Activated T-helper 1 cell treated with anti-CD3 and anti-CD28 coated beads, Interleukin-2, amount 50 U/mL, for 16 hours (primary cell): ENCODE results near the gene ASB2.

ENCODE experiments used
- DNase-seq, 2 donors: peaks; one replicate each; pipeline ENCODE4 v3.0.0-alpha.2; 2020; ENCODE audit warnings: low read depth in 1 of 2, low spot score in 1 of 2

The ASB2 gene

GRCh38 chr14:94001501-94002396 is 25.4 kb upstream of the ASB2 start:
- peak; percentile 31 to 49 for DNase-seq

GRCh38 chr14:94001016-94001415 is 24.6 kb upstream of the ASB2 start:
- DNase-seq, result no peak

DNA sequence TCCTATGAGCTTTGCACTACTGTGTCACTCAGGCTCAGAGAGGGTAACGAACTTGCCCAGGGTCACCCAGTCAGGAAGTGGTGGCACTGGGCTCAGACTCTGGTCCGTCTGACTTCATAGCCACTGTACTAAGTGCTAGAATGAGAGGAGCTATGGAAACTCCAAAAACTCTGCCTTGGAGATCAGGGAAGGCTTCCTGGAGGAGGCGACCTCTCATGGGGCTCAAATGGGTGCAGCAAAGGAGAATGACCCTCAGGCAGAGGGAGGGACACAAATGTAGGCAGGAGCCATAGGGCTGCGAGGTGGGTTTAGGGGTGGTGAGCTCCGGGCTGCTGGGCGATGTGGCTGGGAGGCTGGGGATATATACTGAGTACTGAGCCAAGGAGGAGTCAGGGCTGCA is 23.9 kb upstream of the ASB2 start:
- no peak for DNase-seq

DNA sequence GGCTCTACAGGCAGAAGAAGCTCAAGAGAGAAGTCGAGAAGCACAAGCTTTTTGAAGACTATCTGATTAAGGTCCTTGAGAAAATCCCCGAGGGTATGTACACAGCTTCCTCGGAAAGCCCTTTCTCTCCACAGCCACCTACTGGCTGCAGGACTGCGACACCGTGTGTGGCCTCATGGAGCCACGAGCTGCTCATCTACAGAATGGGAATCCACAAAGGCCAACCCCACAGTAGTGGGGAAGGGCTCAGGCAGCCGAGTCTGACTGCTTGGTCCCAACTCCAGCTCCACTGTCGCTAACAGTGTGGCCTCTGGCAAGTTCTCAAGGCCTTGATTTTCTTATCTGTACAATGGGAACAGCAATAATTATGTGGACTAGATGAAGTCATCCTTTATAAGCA is 23.2 kb upstream of the ASB2 start:
- no peak for DNase-seq

- no peak for DNase-seq
Observed at GRCh38 chr14:93998871-93999403, 22.6 kb upstream of the ASB2 start.

DNA sequence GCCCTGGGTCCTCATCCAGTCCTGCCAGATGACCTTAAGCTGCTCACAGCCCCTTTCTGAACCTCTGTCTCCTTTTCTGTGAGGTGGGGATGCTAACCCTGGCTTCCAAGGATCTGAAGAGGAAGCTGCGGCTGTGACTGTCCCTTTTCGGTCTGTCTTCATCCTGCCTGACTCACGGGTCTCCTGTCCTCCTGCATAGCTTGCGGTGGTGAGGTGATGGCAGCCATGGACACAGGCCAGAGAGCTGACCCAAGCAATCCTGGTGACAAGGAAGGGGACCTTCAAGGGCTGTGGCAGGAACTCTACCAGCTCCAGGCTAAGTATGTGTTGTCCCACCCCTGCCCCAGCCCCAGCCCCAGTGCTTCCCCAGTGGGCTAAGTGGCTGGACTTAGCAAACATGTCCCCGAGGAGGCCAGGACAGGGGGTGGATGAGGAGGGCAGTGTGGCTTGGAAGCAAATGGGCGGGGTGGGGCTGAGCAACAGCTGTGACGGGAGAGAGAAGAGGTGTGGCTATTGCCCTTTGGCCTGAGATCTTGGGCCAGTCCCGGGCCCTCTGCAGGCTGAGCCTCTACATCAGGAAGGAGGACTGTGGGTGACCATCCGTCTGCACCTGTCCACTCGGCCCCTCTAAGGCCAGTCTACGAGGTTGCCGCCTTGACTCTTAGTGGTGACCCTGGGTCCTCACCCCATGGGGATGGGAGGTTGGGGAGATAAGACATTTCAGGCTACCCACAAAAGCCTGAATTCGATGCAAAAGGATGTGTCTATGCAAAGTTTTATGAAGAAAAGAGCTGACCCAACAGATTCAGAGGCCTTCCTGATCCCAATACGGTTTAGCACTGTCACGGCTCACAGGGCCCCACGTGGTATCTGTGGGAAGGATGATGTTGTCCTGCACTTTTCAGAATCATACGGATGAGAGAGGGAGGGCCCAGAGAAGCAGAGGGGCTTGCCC is 21.8 kb upstream of the ASB2 start:
- DNase-seq, result no peak

DNA sequence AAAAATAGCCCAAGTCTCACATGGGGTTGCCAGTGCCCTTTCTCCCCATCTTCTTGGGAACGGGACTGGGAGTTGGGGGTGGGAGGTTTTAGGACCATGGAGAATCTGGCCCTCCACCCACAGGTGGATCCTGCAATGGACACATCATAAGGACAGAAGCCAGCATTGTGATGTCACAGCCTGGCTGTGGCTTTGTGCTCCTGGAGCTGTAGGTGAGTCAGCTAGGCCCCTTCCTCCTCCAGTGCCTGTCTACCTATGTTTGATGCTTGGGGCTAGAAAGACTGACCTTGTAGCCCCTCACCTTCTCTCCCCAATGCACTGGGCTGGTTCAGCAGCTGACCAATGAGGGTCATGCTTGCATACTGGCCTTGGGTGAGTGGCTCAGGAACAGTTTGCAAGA is 20.7 kb upstream of the ASB2 start, which contains the start of gene CCDC197:
Gene CCDC197 (plus strand): TSS at position 220 of the 400 bp plus-strand sequence. CDS start 831 bp downstream, outside the sequence.
- no peak for DNase-seq

DNA sequence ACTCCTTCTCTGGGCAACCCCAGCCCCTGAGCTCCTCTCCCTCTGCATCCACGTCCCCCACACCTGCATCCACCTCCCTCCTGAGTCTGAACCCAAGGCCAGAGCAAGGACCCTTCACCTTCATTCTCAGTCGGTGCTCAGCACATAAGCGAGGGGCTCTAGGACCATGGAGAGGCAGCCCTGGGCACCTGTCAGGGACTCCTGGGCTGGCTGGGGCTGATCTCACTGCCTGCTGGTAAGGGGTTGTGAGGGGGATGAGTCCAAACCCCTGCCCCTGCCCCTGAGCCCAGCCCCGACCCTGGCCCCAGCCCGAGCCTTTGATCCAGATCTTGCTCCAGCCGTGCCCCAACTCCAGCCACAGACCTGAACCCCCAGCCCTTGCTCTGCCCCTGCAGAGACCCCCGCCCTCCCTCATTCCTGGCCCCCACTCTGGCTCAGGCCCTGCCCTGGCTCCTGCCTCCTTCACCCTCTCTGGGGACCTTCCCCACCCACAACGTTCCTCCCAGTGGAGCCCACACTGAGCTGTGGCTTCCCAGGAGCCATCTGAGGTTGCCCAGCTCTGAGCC is 19.8 kb upstream of the ASB2 start:
- DNase-seq, result no peak

DNA sequence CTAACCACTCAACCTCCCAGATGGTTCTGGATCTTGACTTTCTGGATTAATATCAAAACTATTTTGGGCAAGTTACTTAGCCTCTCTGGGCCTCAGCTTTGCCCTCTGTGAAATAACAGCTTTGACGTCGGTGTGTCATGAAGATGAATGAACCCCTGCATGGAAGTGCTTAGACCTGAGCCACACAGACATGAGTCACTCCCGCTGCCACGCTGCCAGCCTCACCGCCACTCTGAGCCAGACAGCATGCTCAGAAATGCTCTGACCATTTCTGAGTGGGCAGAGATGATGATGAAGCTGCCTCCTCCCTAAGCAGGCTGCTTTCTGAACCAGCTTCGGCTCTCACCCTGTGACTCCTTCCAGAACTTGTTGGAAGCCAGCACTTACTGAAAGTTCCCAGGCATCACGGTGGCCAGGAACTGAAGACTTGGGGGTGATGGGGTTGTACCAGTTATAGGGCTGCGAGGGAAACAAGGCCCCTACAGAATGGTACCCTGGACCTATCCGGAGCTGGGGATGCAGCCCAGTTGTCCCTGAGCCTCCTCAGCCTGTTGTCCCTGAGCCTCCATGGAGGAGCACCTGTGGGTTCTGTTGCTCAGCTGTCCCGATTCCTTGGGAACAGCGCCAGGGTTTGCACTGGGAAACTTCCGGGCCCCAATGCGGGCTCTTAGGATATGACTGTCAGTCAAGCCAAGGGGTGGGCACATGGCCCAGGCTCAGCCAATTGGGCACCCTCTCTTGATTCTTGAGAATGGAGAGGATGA is 18.7 kb upstream of the ASB2 start:
- DNase-seq, result peak in 1 of 2 donors; percentile 30

GRCh38 chr14:93993382-93993781 is 17.0 kb upstream of the ASB2 start:
- no peak for DNase-seq

GRCh38 chr14:93991649-93992048 is 15.3 kb upstream of the ASB2 start:
- DNase-seq, result no peak

- DNase-seq, result no peak
Observed at GRCh38 chr14:93991212-93991611, 14.8 kb upstream of the ASB2 start.

DNA sequence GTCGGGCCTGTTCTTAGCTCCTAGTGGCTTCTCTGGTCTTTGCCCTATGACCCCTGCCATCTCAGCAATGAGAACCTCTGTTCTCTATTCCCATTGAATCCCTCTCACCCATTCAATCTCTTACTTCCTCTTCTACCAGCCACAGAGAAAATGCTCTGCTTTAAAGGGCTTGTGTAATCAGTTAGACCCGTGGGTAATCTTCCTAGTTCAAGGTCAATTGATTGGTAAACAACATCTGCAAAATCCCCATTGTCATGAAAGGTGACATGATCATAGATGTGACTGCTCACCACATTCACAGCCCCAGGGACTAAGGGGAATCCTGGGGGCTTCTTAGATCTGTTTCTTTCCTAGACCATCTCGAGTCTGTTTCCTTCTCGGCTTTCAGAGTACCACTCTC is 13.6 kb upstream of the ASB2 start:
- no peak for DNase-seq

DNA sequence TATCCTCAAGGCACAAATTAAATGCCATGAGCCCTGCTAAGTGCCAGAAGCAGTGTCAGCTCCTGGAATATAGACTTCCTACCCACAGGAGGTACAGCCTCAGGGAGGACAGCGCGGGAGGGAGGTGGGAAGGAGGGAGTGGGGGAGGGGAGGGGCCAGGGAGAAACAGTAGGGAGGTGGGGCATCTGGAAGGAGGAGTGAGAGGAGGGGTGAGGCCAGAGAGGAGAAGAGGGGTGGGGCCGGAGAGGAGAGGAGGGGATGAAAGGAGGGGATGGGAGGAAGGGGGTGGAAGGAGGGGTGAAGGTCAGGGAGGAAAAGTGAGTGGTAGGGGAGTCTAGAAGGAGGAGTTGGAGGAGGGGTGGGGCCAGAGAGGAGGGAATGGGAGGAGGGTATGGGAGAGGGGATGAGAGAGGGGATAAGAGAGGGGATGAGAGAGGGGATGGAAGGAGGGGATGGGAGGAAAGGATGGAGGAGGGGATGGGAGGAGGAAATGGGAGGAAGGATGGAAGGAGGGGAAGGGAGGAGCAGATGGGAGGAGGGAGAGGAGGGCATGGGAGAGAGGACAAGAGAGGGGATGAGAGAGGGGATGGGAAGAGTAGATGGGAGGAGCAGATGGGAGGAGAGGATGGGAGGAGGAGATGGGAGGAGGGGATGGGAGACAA is 11.6 kb upstream of the ASB2 start:
- DNase-seq, result no peak

GRCh38 chr14:93987376-93987775 is 11.0 kb upstream of the ASB2 start:
- no peak for DNase-seq

DNA sequence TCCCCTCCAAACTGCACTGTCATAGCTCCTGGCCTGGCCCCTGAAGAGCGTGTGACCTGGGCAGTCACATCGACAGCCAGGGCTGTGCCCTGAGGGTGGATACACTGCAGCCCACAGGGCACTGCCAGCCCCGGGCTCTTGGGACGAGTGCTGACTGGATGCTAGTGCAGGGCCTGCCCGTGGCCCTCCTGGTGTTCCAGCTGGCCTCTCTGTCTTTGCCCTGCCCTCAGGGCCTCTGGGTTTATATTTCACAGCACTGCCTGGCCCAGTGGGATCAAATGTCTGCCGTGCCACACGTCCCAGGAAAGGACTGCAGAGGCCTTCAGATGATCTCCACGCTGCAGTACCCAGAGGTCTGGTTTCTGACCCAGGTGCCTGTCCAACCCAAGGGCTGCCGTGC is 10.6 kb upstream of the ASB2 start:
- no peak for DNase-seq

- no peak for DNase-seq
Observed at GRCh38 chr14:93984987-93985410, 8.6 kb upstream of the ASB2 start.

- no peak for DNase-seq
Observed at GRCh38 chr14:93984070-93984469, 7.7 kb upstream of the ASB2 start.

DNA sequence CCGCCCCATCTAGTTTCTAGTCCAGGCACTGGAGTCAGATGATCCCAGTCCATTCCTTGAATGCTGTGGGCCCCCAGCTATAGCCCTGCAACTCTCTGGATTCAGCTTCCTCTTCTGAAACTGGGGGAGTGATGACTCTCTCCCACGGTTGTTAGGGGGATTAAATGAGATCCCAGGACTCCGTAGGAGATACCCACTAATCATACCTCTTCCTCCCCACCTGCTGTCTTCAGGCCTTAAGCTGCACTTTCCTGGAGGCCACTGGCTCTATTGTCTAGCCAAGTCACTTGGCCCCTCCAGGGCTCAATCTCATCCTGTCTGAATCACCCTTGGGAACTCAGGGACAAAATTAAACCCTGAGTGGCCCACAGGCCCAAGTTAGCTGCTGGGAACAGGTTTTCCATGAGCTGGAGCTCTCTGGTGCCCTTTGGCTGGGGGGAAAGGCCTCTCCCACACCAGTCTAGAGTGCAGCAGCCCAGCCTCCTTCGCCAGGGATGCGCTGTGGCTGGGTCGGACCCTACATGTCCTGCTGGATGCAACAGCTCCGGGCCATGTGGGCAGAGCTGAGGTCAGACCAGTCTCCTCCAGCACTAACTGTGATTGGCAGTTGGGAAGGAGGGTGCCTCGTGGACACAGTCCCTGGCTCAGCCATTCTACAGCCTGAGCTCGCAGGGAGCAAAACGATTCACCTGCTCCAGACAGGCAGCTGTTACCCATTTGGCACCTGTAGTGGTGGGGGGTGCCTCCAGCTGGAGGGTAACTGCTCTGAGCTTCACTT is 6.0 kb upstream of the ASB2 start:
- DNase-seq, result no peak
